Subcutaneous abdominal adipose tissue (tissue), 5 donors: ENCODE results near the gene DCLK3.
A peak's percentile ranks its signal among the peaks of the same experiment; 100 is the strongest.

ENCODE experiments used
- H3K27ac ChIP-seq: one replicate; pipeline ENCODE4 v1.7.0; 2013; ENCODE audit warnings: low read depth, mild to moderate bottlenecking, inconsistent platforms, low read length, moderate library complexity
- H3K27me3 ChIP-seq, 5 donors: one replicate each; pipeline ENCODE4 v1.7.0; 2013; ENCODE audit warnings: low read length in 5 of 5, inconsistent platforms in 1 of 5; ENCODE audit not compliant: control insufficient read depth in 5 of 5, insufficient read depth in 4 of 5
- H3K36me3 ChIP-seq, 5 donors: one replicate each; pipeline ENCODE4 v1.7.0; 2013; ENCODE audit warnings: low read length in 5 of 5; ENCODE audit not compliant: control insufficient read depth in 5 of 5, insufficient read depth in 5 of 5
- H3K4me1 ChIP-seq, 5 donors: one replicate each; pipeline ENCODE4 v1.7.0; 2013; ENCODE audit warnings: low read length in 5 of 5, mild to moderate bottlenecking in 3 of 5, moderate library complexity in 1 of 5; ENCODE audit not compliant: control insufficient read depth in 5 of 5, insufficient read depth in 5 of 5
- H3K4me3 ChIP-seq, 5 donors: one replicate each; pipeline ENCODE4 v1.7.0; 2013; ENCODE audit warnings: low read length in 5 of 5, low read depth in 1 of 5
- H3K9ac ChIP-seq, 5 donors: one replicate each; pipeline ENCODE4 v1.7.0; 2013; ENCODE audit warnings: low read length in 5 of 5, mild to moderate bottlenecking in 4 of 5, moderate library complexity in 3 of 5
- H3K9me3 ChIP-seq, 5 donors: one replicate each; pipeline ENCODE4 v1.7.0; 2013; ENCODE audit warnings: low read length in 5 of 5; ENCODE audit not compliant: control insufficient read depth in 5 of 5
- donor health status: healthy.
- donor health status: healthy.
- donor health status: healthy.
- donor health status: healthy.
- donor health status: healthy.

Gene DCLK3

GRCh38 chr3:36679384-36680200 is 84.8 kb downstream of the DCLK3 start:
- Histone ChIP-seq H3K4me1 (no peaks in the 10 kb centered on the region), H3K36me3 (no peaks in the 10 kb centered on the region), H3K27ac (no peak overlapping the region), H3K27me3 (no peaks in the 10 kb centered on the region), H3K4me3 (no peak overlapping the region), H3K9ac (no peak overlapping the region), H3K9me3 (peaks cover 6 to 26% (median 17%) of the 10 kb centered on the region in 5 donors)

DNA sequence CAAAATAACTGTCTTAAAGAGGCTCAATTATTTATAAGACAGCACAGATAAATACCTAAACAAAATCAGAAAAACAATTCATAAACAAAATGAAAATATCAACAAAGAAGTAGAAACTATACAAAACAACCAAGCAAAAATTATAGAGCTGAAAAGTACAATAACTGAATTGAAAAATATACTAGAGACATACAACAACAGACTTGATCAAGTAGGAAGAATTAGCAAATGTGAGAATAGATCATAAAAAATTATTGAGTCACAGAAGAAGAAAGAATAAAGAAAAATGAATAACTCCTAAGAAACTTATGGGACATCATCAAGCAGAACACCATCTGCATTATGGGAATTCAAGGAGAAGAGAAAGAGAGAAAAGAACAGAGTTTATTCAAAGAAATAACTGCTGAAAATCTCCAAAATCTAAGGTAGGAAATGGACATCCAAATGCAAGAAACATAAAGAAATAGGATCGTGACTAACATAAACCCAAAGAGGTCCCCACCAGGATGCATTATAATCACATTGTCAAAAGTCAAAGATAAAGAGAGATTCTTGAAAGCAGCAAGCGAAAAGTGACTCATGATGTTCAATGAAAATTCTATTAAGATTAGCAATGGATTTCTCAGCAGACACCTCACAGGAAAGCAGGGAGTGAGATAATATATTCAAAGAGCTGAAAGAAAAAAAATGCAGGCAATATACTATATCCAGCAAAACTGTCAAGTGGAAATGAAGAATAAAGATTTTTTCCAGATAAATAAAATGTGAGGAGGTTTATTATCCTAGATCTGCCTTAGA is 85.9 kb downstream of the DCLK3 start:
- Histone ChIP-seq H3K36me3 (no peaks in the 10 kb centered on the region), H3K27ac (no peak overlapping the region), H3K9ac (no peak overlapping the region), H3K4me3 (no peak overlapping the region), H3K4me1 (no peaks in the 10 kb centered on the region), H3K27me3 (no peaks in the 10 kb centered on the region), H3K9me3 (peaks cover 6 to 26% (median 17%) of the 10 kb centered on the region in 5 donors)

- Histone ChIP-seq H3K36me3 (no peaks in the 10 kb centered on the region), H3K9me3 (peaks cover 6 to 26% (median 17%) of the 10 kb centered on the region in 5 donors), H3K4me1 (no peaks in the 10 kb centered on the region), H3K9ac (no peak overlapping the region), H3K4me3 (peak overlapping the region in 1 of 5 donors; percentile 38), H3K27me3 (no peaks in the 10 kb centered on the region), H3K27ac (no peak overlapping the region)
Observed at GRCh38 chr3:36677331-36678007, 86.9 kb downstream of the DCLK3 start.

DNA sequence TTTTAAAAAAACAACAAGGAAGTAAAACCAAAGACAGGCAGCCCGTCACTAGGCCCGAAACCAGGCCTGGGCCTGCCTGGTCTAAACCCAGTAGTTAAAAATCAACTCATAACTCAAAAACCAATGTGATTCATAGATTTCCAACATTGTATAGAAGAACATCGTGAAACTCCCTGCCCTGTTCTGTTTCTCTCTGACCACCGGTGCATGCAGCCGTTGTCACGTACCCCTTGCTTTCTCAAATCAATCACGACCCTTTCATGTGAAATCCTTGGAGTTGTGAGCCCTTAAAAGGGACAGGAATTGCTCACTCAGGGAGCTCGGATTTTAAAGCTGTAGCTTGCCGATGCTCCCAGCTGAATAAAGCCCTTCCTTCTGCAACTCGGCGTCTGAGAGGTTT is 89.5 kb downstream of the DCLK3 start:
- H3K9ac ChIP-seq: no peak overlapping the region
- H3K4me1 ChIP-seq: no peaks in the 10 kb centered on the region
- H3K36me3 ChIP-seq: no peaks in the 10 kb centered on the region
- no peak overlapping the region for H3K4me3 ChIP-seq
- H3K27ac ChIP-seq: no peak overlapping the region
- H3K27me3 ChIP-seq: no peaks in the 10 kb centered on the region
- H3K9me3 ChIP-seq: peaks cover 4 to 17% (median 14%) of the 10 kb centered on the region in 5 donors

DNA sequence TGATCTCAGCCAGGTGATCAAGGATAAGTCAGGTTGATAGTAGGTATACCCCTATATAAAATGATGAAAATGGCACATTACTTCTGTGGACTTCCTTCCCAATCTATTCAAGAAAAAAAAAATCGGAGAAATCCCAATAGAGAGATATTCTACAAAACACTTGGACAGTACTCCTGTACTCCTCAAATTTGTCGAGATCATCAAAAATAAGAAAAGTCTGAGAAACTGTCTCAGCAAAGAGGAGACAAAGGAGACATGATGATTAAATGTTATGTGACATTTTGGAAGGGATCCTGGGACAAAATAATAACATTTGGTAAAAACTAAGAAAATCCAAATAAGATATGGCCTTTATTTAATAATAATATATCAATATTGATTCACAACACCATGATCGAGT is 94.6 kb downstream of the DCLK3 start:
- Histone ChIP-seq H3K27ac (no peak overlapping the region), H3K9me3 (no peaks in the 10 kb centered on the region), H3K4me1 (no peaks in the 10 kb centered on the region), H3K27me3 (no peaks in the 10 kb centered on the region), H3K36me3 (no peaks in the 10 kb centered on the region), H3K9ac (no peak overlapping the region), H3K4me3 (no peak overlapping the region)

- no peaks in the 10 kb centered on the region for H3K27me3 ChIP-seq
- H3K27ac ChIP-seq: no peak overlapping the region
- no peak overlapping the region for H3K4me3 ChIP-seq
- H3K36me3 ChIP-seq: no peaks in the 10 kb centered on the region
- no peaks in the 10 kb centered on the region for H3K4me1 ChIP-seq
- no peak overlapping the region for H3K9ac ChIP-seq
- no peaks in the 10 kb centered on the region for H3K9me3 ChIP-seq
Observed at GRCh38 chr3:36666166-36666565, 98.2 kb downstream of the DCLK3 start.

GRCh38 chr3:36663666-36664291 is 100.6 kb downstream of the DCLK3 start:
- Histone ChIP-seq H3K27me3 (no peaks in the 10 kb centered on the region), H3K36me3 (no peaks in the 10 kb centered on the region), H3K4me3 (no peak overlapping the region), H3K27ac (no peak overlapping the region), H3K9ac (no peak overlapping the region), H3K9me3 (no peaks in the 10 kb centered on the region), H3K4me1 (no peaks in the 10 kb centered on the region)

DNA sequence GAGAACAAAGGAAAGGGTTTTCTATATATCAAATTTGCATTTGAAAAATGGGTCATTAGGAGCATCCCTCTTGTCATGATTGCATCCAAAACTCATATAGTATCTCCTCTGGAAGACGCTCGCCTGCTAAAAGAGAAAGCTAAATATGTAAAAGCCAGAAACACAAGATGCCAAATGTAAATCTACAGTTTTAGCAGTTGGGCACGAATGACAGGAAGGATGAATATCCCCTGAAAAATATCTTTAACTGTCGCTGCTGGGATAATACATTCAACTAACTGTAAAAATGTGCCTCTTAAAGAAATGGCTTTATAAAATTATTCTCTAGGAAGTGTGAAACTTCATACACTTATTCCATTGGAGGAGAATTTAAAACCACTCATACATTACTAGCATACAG is 101.7 kb downstream of the DCLK3 start:
- no peaks in the 10 kb centered on the region for H3K36me3 ChIP-seq
- H3K27ac ChIP-seq: no peak overlapping the region
- H3K9me3 ChIP-seq: no peaks in the 10 kb centered on the region
- H3K4me1 ChIP-seq: no peaks in the 10 kb centered on the region
- no peak overlapping the region for H3K9ac ChIP-seq
- no peaks in the 10 kb centered on the region for H3K27me3 ChIP-seq
- H3K4me3 ChIP-seq: no peak overlapping the region
